ENCODE results near the gene FAM174B. TPM values are rescaled to one million over a fixed set of nuclear protein-coding genes. Genes with fewer than 3 reads are reported as not detected.

FAM174B gene
- total and polyA plus RNA-seq, 4 donors, result 19.0 to 59.6 (median 42.3) TPM

DNA sequence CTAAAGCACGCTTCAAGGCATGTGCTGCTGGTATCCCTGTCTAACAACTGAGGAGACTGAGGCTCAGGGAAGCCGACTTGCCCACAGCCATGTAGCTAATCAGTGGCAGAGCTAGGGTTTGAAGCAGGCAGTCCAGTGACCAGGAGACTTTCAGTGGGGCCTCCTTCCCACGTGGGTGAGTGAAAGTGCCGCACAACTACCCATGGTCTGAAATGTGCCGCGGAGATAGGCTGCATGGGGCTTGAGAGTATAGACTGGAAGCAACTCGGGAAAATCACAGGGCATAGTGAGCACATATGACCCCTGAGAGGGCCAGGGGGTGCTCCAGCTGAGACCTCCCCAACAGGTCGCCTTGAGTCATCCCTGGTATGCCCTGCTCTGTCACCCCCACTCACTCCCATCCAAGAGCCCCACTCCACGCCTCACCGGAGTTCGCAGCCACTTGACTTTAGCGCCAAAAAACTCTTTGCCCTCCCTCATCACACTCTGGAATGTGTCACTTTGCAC is 19.1 kb downstream of the FAM174B start:
- Histone ChIP-seq H3K27ac (ENCODE audit: low read depth in 1 of 2, low read length in 1 of 2) (peak overlapping the region in 1 of 2 donors; percentile 66), H3K9me3 (ENCODE audit: control insufficient read depth in 4 of 4, insufficient read depth in 3 of 4, low read length in 3 of 4) (peaks cover 0 to 3% (median 0%) of the 10 kb centered on the region in 4 donors), H3K27me3 (ENCODE audit: control insufficient read depth in 3 of 3, insufficient read depth in 3 of 3, low read length in 2 of 3) (no peaks in the 10 kb centered on the region), H3K4me3 (no peak overlapping the region), H3K4me1 (ENCODE audit: control insufficient read depth in 5 of 5, insufficient read depth in 5 of 5, low read length in 5 of 5) (peaks cover 5 to 39% (median 17%) of the 10 kb centered on the region in 5 donors), H3K36me3 (ENCODE audit: control insufficient read depth in 4 of 4, insufficient read depth in 4 of 4, low read length in 4 of 4) (no peaks in the 10 kb centered on the region), H3K9ac (ENCODE audit: insufficient read depth in 1 of 2, low read length in 2 of 2) (no peak overlapping the region)
- DNase-seq, result no peak
- WGBS, 2 donors, result 75 to 87% methylated on average over 12 of the region's 12 CpGs
- ATAC-seq (ENCODE audit: insufficient read depth, low FRiP score), result no peak
- TF ChIP-seq CTCF (IDR thresholded peaks at IDR 0.05; ENCODE audit: control extremely low read depth, extremely low read depth), result no peak

DNA sequence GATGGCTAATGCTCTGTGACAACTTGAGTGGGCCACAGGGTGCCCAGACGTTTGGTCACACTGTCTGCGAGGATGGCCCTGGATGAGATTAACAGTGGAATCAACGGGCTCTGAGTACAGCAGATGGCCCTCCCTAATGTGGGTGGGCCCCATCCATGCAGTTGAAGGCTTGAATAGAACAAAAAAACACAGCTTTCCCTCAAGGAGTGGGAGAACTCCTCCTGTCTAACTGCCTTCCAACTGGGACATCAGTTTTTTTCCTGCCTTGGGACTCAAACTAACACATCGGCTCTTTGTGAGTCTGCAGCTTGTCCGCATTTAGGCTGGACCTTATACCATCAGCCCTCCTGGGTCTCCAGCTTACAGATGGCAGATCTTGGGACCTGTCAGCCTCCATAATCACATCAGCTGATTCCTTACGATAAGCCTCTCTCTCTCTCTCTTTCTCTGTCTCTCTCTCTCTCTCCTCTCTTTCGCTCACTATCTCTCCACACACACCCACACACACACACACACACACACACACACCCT is 20.8 kb downstream of the FAM174B start:
- no peak for DNase-seq

GRCh38 chr15:92634060-92634459 is 21.5 kb downstream of the FAM174B start:
- Histone ChIP-seq H3K27me3 (ENCODE audit: control insufficient read depth in 3 of 3, insufficient read depth in 3 of 3, low read length in 2 of 3) (no peaks in the 10 kb centered on the region), H3K9ac (ENCODE audit: insufficient read depth in 1 of 2, low read length in 2 of 2) (no peak overlapping the region), H3K4me1 (ENCODE audit: control insufficient read depth in 5 of 5, insufficient read depth in 5 of 5, low read length in 5 of 5) (peaks cover 5 to 39% (median 16%) of the 10 kb centered on the region in 5 donors), H3K9me3 (ENCODE audit: control insufficient read depth in 4 of 4, insufficient read depth in 3 of 4, low read length in 3 of 4) (no peaks in the 10 kb centered on the region), H3K36me3 (ENCODE audit: control insufficient read depth in 4 of 4, insufficient read depth in 4 of 4, low read length in 4 of 4) (peaks cover 0 to 2% (median 0%) of the 10 kb centered on the region in 4 donors), H3K27ac (ENCODE audit: low read depth in 1 of 2, low read length in 1 of 2) (no peak overlapping the region), H3K4me3 (no peak overlapping the region)
- 88 to 96% methylated on average over 4 of the region's 4 CpGs for WGBS, 2 donors
- DNase-seq (no peak), ATAC-seq (ENCODE audit: insufficient read depth, low FRiP score) (no peak)
- TF ChIP-seq CTCF (IDR thresholded peaks at IDR 0.05; ENCODE audit: control extremely low read depth, extremely low read depth), result no peak

More for the DNA sequence above, 20.8 kb downstream of the FAM174B start:
- Histone ChIP-seq H3K36me3 (ENCODE audit: control insufficient read depth in 4 of 4, insufficient read depth in 4 of 4, low read length in 4 of 4) (peaks cover 0 to 2% (median 0%) of the 10 kb centered on the region in 4 donors), H3K4me3 (no peak overlapping the region), H3K27me3 (ENCODE audit: control insufficient read depth in 3 of 3, insufficient read depth in 3 of 3, low read length in 2 of 3) (no peaks in the 10 kb centered on the region), H3K4me1 (ENCODE audit: control insufficient read depth in 5 of 5, insufficient read depth in 5 of 5, low read length in 5 of 5) (peaks cover 5 to 39% (median 17%) of the 10 kb centered on the region in 5 donors), H3K27ac (ENCODE audit: low read depth in 1 of 2, low read length in 1 of 2) (no peak overlapping the region), H3K9ac (ENCODE audit: insufficient read depth in 1 of 2, low read length in 2 of 2) (peak overlapping the region in 1 of 2 donors; percentile 38), H3K9me3 (ENCODE audit: control insufficient read depth in 4 of 4, insufficient read depth in 3 of 4, low read length in 3 of 4) (peaks cover 0 to 3% (median 0%) of the 10 kb centered on the region in 4 donors)
- no peak for TF ChIP-seq CTCF (IDR thresholded peaks at IDR 0.05; ENCODE audit: control extremely low read depth, extremely low read depth)
- 87 to 92% methylated on average over 7 of the region's 7 CpGs for WGBS, 2 donors
- no peak for ATAC-seq (ENCODE audit: insufficient read depth, low FRiP score)
